Pulmonary artery endothelial cell (primary cell): Measurements from ENCODE around the gene SLC18A2. TPM values are rescaled to one million over a fixed set of nuclear protein-coding genes. Genes with fewer than 3 reads are reported as not detected.
"Not testable (repeated sequence)": the region's sequence is repeated elsewhere in the genome, so short reads cannot be mapped to it uniquely, and the experiment has no call there.

Experiments used
- DNase-seq: peaks from one replicate; pipeline ENCODE4 v3.0.0-alpha.2; 2011; ENCODE audit warnings: low read depth, low spot score
- total RNA-seq: library from RNA; depleted of rRNA; stranded (reverse); fragments of >200 nt; gene quantifications from 2 replicates; pipeline ENCODE4 v1.2.3, GENCODE V29; 2014

Gene SLC18A2
- 0.04 TPM in 1 of 2 replicates, not detected in the other for total RNA-seq

DNA sequence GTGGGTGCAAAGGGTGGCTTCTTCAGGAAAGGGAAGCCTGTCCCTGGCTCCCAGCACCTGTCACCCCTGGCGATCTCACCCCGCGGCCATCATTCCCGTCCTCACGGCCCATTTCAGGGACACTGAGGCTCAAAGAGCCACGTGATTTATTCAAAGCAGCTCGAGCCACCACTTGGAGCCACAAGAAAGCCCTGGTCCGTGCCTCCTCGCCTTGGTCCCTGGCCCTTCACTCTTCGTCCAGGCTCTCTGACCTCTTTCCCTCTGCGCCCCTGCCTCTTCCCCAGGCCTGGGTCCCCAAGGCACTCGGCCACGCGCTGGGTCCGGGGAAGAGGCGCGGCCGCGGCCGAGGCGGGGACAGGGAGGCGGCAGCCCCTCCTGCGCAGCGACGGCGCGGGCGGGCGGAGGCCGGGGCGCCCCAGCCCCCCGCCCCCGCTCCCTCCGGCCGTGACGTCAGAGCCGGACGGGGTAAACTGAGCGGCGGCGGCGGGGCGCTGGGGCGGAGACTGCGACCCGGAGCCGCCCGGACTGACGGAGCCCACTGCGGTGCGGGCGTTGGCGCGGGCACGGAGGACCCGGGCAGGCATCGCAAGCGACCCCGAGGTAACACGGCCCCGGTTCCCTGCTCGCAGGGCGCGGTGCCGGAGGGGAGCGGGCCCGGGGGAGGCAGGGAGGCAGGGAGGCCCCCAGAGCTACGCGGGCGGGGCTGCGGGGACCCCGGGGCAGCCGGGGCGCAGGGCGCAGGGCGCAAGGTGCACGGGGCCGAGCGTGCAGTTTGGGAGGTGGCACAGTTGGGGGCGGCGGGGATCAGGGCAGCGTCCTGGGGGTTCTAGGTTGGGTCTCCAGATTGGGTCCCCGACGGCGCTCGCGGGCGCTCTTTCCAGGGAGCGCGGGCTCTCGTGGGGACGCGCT, at the start of gene SLC18A2:
Gene SLC18A2, plus strand, starts transcription at position 494 of the 909 bp plus-strand sequence. CDS start 580 bp downstream, outside the sequence.
- no peak for DNase-seq

DNA sequence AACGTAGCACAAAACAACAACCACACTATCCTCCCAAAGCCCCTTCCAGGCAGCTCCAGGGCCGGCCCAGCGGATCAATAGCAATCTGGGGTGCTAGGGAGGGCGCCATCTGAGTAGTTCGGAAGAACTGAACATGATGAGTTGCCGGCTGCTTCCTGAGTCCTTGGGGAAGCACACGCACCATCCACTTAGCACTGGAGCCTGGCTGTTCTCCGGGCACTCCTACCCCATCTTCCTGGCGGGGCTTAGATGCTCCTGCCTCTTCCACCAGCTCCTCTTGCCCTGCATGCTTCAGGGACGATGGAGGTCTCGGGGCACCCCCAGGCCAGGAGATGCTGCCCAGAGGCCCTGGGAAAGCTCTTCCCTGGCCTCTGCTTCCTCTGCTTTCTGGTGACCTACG, 43.7 kb upstream of the SLC18A2 start, which contains the start of gene KCNK18:
Gene KCNK18, plus strand, starts transcription at position 301 of the 400 bp plus-strand sequence. Its CDS starts 0 bp downstream, at position 301.
- no peak for DNase-seq

DNA sequence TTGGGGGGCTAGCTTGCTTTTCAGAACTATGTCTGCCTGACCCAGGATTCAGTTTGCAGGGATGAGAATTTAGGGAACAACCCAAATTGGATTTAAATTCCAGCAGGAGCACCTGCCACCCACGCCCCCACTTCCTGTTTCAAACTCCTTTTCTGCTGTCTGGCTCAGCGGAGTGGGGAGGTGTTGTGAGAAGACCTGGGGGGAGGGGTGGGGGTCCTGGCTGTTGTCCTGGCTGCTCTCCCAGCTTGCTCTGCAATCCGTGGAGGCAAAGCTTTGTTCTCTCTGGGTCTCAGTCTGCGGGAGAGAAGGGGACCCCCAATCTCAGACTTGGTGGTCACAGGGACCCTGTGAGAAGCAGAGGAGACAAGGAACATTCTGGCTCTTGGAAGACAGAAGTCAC, 42.8 kb upstream of the SLC18A2 start:
- DNase-seq: no peak

DNA sequence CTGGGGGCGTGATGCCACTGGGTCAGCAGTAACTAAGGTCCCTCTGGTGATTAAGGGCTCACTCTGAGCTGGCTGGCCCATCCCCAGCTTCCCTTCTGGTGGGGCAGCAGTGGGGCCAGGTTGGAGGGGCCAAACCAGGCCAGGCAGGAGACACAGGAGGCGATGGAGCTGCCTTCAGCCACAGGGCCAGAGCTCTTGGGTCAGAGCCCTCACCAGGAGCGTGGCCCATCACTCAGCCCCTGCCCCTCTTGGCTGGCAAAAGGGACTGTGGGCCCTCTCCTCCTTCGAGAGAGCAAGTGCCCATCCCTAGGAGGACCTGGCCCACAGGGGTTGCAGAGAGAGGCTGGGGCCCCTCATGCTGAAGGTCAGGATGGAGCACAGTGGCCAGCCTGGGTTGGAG, 39.1 kb upstream of the SLC18A2 start:
- DNase-seq: no peak

DNA sequence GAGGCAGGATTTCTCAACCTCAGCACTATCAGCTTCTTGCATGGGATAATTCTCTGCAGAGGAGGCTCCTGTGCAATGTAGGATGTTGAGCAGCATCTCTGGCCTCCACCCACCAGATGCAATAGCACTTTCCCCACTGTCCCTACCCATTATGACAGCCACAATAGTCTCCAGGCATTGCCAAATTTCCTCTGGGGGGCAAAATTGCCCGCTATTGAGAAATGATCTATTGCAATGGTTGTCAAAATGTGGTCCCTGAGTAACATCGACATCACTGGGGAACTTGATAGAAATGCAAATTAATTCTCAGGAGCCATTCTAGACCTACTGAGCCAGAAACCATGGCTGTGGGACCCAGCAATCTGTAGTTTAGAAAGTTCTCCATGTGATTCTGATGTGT, 36.6 kb upstream of the SLC18A2 start:
- DNase-seq: no peak

DNA sequence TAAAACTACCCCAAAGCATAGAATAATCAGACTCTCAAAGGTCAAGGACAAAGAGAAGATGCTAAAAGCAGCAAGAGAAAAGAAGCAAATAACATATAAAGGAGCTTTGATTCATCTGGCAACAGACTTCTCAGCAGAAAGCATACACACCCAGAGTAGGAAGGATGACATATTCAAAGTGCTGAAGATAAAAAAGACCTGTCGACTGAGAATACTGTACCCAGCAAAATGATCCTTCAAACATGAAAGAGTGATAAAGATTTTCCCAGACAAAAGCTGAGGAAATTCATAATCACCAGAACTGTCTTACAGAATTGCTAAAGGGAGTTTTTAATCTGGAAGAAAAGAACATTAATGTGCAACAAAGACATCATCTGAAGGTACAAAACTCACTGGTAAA, 28.7 kb upstream of the SLC18A2 start:
- DNase-seq: no peak

DNA sequence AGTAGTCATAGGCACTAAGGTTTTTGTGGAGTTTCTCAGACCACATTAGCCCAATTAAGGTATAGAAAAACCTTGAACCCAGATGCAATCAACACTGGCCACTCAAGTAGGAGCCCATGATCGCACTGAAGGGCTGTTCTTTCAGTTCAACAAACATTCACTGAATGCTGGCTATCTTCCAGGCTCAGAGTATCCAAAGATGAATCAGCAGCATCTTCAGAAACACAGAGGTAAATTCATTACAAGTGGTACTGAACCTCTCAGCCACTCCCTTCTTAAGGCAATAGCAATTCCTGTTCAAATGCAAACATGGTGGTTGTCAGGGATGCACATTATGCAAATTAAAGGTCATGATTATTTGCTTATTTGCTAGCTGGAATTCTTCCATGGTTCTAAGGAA, 26.5 kb upstream of the SLC18A2 start:
- DNase-seq: no peak

DNA sequence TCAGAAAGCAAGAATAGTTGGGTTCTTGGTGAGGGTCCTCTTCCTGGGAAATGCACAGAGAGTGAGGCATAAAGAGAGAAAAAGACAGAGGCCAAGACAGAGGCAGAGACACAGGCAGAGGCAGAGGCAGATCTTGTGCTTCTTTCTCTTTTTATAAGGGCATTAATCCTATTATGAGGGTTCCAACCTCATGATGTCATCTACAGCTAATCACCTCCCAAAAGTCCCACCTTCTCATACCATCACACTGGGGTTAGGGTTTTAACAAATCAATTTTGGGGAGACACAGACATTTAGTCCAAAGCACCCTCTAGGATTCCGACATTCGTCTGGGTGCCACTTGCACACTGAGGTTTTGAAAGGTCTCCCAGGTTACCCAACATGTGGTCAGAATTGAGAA, 25.8 kb upstream of the SLC18A2 start:
- no peak for DNase-seq

DNA sequence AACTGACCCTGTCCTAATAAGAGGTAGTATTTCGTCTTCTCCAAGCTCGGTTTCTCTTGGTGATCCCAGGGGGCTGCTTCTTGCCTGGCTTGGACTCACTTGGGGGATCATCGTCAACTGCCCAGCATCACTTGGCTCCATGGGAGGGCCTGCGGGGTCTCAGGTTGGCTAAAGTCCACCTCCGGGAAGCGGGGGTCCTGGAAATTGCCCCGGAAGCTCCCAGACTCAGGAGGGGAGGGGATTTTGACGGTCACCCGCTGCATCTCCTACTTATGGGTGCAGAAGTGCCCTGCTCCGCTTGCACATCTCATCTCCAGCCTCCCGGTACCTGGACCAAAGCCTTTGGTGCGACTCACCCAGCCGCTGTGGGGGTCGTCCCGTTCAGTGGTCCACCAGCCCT, 24.9 kb upstream of the SLC18A2 start:
- no peak for DNase-seq

DNA sequence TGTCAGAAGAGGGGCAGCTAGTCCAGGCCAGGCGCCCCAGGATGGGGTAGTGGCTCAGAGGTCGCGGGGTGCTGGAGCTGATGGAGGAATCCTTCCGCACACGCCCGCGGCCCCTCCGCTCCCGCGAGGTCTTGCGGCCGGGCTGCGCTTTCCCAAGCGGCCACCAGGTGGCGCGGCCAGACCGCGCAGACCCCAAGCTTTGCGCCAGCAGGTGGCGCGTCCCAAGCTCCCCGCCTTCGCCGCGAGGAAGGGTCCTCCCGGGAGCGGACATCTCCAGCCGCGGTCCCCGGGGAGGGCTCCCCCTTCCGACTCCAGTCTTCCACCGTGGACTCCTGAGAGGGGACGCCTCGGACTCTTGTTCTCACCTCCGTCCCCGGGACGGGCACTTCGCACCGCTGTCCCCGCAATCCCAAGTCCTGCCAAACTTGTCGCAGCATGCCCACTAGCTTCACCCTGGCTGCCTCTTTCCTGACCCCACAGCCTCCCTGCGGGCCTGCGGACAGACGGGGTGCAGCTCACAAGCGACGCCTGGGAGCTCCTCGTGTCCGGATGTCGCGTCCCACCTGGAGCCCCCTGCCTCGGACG, 24.2 kb upstream of the SLC18A2 start:
- DNase-seq: peak; percentile 13

DNA sequence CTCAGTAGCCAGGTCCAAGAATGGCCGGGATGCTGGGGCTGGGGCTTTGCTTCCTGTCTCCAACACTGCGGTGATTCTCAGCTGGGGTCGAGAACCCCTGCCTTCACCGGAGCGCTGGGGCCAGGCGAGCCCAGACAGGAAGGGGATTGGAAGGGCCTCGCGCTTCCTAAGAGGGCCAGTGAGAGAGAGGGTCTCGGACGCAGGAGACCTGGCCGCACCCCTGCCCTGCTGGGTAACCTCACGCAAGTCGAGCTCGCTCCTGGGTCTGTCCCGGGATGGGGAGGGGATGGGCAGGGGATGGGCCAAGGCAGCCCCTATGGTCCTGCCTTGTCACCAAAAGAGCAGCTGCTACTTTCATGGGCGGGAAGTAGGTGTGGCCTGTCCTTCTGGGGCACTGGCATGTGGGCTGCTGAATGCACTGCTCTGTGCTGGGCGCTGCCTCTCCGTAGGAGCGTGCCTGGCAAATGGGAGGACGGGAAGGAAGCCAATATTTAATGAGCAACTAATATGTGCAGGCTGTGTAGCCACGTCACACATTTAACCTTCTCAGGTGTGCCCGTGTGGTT, 23.6 kb upstream of the SLC18A2 start:
- DNase-seq: no peak

DNA sequence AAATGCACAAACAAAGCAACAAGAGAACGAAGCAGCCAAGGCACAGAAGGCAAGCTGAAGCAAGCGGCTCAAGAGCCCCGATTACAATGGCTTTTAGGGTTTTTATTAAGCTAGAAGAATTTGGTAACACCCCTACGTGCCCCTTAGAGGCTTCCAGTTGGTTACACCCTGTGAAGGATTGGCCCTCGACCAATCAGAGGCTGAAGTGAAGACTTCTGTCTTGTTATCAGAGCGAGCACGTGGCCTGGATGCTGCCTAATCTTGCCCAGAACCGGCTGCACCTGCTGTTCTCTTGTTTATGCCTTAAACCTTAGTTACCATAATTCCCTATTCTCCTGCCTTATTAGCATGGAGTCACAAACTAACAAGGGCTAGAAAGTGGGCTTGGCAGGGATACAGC, 22.3 kb upstream of the SLC18A2 start:
- DNase-seq: no peak

DNA sequence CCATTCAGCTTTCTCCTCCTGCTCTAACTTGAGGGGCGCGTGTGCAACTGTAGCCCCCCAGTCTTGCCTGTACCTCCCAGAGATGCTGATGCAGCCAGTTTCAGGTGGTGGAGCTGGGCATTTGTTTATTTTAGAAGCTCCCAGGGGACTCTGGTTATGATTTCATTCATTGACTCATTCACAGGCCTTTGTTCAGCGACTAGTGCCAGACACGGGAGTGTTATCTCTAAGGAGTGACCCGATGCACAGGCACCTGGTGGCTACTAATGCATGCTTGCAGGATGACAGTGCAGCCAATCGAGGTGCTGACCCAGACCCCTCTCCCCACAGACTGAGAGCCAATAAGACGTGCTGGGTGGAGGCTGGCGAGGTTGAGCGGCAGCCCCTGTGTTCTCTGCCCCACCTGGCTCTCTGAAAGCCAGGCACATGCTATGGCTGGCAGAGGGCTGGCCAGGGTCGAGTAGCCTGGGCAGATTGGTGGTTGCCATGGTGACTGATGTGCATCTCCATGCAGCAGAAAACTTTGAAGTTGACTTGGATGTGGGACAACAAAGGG, 19.7 kb upstream of the SLC18A2 start:
- no peak for DNase-seq

DNA sequence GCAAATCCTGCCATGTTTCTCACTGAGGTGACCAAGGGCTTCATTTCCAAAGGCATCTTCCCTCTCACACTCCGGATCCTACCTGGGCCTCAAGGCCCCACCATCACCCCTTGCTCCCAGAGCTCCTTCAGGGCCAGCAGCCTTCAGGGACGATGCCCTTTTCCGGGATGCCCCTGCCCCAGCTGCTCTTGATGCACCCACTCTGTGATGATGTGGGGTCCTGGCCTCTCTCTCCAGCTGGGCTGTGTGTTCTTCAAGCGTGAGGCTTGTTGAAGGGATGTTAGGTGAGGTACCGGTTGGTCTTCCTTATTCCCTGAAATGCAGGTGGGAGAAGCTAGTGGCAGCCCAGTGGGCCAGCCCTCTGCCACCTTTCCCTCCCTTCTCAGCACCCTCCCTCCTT, 18.4 kb upstream of the SLC18A2 start:
- DNase-seq: no peak

DNA sequence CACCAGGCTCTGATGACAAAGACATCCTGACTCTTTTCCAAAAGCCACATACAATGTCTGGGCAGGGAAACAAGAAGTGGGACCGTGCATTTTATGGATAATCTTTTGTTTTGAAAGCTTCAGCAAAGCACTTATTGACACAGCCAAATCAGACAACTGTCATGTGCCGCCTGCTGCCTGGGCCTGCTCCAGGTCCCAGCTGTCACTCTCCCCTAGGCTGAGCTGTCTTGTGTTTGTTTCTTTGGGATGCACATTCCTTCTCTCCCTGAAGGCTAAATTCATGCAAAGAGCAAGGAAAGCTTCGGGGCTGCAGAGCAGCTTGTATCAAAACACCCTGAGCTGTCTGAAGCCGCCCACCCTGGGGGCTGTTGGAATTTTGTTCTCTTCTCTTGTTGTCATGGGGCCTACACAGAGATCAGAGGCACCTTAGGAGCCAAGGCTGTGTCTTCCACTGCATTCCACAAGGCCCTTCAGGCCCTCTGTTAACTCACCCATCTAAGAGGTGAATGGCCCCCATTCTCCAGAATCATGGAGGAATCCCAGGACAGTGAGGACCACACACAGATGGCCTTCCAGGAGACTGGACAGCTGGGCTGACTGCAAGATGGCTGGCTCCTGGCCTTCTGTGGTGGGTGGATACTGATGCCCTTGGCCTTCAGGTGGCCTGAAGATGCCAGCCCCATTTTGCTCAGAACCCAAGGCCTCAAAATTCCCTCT, 17.8 kb upstream of the SLC18A2 start:
- no peak for DNase-seq

DNA sequence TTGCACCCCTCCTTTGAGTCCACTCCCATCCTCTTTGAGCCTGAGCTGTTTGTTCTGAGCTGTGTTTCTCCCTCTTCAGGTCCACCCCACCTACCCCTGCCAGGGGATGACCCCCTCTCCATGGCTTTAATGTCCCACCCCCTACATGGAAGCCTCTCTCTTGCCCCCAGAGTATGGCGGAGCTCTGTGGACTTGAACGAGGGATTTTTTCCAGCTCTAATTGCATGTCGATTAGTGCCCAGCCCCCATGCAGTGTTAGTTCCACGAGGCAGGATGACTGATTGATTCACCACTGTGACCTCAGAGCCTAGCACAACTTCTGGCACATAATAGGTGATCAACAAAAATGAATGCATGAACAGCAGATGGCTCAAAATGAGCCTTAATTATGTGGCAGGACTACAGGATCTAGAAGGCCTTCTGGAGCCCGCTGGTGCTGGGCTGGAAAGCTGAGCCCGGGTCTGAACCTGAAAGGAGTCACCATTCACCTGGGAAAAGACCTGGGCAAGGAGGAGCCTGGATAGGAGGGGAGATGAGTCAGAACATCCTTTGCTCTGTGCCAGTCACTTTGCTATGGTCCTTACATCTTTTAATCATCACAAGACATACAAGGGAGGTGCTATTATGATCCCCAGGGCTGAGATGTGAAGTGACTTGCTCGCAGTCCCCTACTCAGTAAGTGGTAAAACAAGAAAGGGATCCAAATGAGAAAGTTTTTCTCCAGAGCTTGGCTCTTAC, 17.1 kb upstream of the SLC18A2 start:
- DNase-seq: no peak

DNA sequence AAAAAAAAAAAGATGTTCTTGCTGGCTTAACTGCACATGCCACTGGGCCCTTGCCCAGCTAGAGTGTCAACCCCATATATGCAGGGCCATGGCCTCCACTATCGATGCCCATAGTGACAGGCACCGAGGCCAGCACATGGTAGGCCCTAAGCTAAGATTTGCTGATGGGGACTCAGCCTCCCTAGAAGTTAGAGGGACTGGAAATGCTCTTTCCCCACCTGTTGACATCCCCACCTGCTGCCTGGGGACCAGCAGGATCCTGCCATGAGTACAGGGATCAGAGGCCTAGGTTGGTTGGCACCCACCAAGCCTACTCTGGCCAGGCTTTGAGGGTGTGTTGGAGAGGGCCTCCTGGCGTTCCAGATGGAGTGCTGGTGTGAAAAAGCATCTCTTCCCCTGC, 16.0 kb upstream of the SLC18A2 start:
- no peak for DNase-seq

DNA sequence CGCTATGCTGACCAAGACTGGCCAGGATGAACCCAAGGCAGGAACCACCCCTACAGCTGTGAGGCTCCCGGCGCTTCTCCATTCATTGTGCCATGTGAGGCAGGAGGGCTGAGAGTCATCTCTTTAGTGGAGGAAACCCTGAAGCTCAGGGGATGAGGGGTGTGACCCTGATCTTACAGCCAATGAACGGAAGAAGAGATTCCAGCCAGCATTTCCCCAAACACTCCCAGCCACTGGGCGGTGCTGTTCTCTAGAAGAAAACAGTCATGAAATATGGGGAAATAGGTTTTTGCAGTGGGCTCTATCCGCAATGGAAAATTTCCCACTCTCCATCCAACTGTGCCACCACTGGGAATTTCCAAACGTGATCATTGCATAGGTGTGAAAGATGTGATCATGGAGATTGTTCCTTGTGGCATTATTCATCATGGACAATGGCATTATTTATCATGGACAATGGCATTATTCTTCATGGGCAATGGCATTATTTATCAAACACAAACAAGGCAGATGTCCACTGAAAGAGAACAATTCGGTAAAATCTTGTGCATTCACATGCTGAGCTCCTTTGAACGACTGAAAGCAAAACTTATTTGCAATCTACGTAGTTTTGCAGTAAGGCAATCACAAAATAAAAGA, 14.0 kb upstream of the SLC18A2 start:
- DNase-seq: no peak

DNA sequence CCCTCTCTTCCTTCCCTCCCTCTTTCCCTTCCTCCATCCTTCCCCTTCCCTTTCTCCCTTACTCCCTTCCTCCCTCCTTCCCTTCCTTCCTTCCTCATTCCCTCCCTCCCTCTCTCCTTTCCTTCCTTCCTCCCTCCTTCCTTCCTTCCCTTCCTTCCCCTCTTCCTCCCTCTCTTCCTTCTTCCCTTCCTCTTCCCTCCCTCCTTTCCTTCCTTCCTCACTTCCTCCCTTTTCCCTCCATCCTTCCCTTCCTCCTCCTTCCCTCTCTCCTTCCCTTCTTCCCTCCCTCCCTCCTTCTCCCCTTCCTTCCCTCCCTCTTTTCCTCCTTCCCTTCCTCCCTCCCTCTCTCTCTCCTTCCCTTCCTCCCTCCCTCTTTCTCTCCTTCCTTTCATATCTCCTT, 12.7 kb upstream of the SLC18A2 start:
- no peak for DNase-seq

DNA sequence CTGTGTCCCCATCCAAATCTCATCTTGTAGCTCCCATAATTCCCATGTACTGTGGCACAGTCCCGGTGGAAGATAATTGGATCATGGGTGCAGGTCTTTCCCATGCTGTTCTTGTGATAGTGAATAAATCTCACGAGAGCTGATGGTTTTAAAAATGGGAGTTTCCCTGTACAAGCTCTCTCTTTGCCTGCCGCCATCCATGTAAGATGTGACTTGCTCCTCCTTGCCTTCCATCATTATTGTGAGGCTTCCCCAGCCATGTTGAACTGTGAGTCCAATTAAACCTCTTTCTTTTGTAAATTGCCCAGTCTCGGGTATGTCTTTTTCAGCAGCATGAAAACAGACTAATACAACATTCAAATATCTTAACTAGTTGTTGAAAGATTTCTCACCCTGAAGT, 10.8 kb upstream of the SLC18A2 start:
- DNase-seq: not testable (repeated sequence)
